ENCODE data around the gene FGF1.

GRCh38 chr5:142611154-142611553 lies 74.7 kb downstream of the FGF1 start:
- TF ChIP-seq ISL1 (CRISPR knock-in tag; IDR thresholded peaks at IDR 0.05) (no peak), ZNF70 (CRISPR knock-in tag; IDR thresholded peaks at IDR 0.05) (no peak), PATZ1 (CRISPR knock-in tag; IDR thresholded peaks at IDR 0.05; ENCODE audit: borderline replicate concordance) (no peak), TSHZ2 (CRISPR knock-in tag; IDR thresholded peaks at IDR 0.05) (no peak), TOX (CRISPR knock-in tag; IDR thresholded peaks at IDR 0.05; ENCODE audit: borderline replicate concordance) (no peak), ZFP30 (CRISPR knock-in tag; IDR thresholded peaks at IDR 0.05) (no peak)
